ENCODE results near the gene RPL32. TPM values are rescaled to one million over a fixed set of nuclear protein-coding genes. Genes with fewer than 3 reads are reported as not detected.

RPL32 gene
- total and polyA plus RNA-seq, 9 of the 15 experiments (the other 6 are each of a cell fraction or from before 2014, with no cell fraction given), result 2,738 to 6,200 (median 4,286) TPM

GRCh38 chr3:12825156-12825555 lies 16.2 kb downstream of the RPL32 start:
- DNase-seq (ENCODE audit: extremely low read depth in 1 of 4, low spot score in 3 of 4), result no peak
- POLR2A ChIA-PET, result interaction anchor here (0.9 to 2.7 kb wide), 5 partner anchors 8 to 53 kb away, joined by 3 to 12 read pairs (median 5); partner anchors contain the start of gene RPL32
- Histone ChIP-seq H4K20me1 (replicated peaks; ENCODE audit: control insufficient read depth, insufficient read depth, low read length) (no peaks in the 10 kb centered on the region), H3K4me2 (ENCODE audit: insufficient read depth, low read length) (no peak overlapping the region), H3K9ac (ENCODE audit: insufficient read depth in 1 of 2, low read depth in 2 of 2, low read length in 2 of 2) (peak overlapping the region in 1 of 2 experiments; percentile 49; a peak in 2 of 4 replicates), H3K4me3 (no peak overlapping the region), H3K27ac (ENCODE audit: extremely low read depth, low read depth, low read length) (no peak overlapping the region), H3K79me2 (ENCODE audit: control insufficient read depth, insufficient read depth, low read length) (no peaks in the 10 kb centered on the region), H3K9me1 (ENCODE audit: control insufficient read depth, insufficient read depth, low read length) (no peaks in the 10 kb centered on the region), H3K27me3 (ENCODE audit: control insufficient read depth in 2 of 2, insufficient read depth in 2 of 2, low read length in 2 of 2) (no peaks in the 10 kb centered on the region), H2AFZ (ENCODE audit: low read depth, low read length) (no peak overlapping the region), H3K4me1 (replicated peaks in 1 of 2; ENCODE audit: control insufficient read depth in 2 of 2, insufficient read depth in 2 of 2, low read length in 2 of 2) (peaks cover 0 to 2% of the 10 kb centered on the region in 2 experiments; a peak in 1 of 5 replicates), H3K36me3 (ENCODE audit: control insufficient read depth, insufficient read depth, low read length) (peaks cover 25% of the 10 kb centered on the region; the same call in 2 of the 3 replicates), H3K9me3 (replicated peaks; ENCODE audit: control insufficient read depth, insufficient read depth, low read depth, low read length) (no peaks in the 10 kb centered on the region)
- in situ Hi-C loops (cut with MboI), result no loop called here
- no peak for FAIRE-seq
- no peak for TF ChIP-seq MTA1 (IDR thresholded peaks at IDR 0.05; ENCODE audit: borderline replicate concordance)
- peak; percentile 29; the same call in 1 of the 2 replicates for TF ChIP-seq ESRRA (IDR thresholded peaks at IDR 0.05; ENCODE audit: borderline replicate concordance, low read depth)
- TF ChIP-seq ZNF121 (CRISPR knock-in tag; conservative IDR thresholded peaks at IDR 0.05), result 0 out of 2 replicates have a peak, but pooled peaks have one; percentile 10
- no peak for TF ChIP-seq MXD1 (CRISPR knock-in tag; IDR thresholded peaks at IDR 0.05; ENCODE audit: borderline replicate concordance, poor library complexity, severe bottlenecking)
- TF ChIP-seq ARHGAP35 (IDR thresholded peaks at IDR 0.05; ENCODE audit: partially characterized antibody), result no peak
- TF ChIP-seq SIX5 (IDR thresholded peaks at IDR 0.05; ENCODE audit: borderline replicate concordance in 1 of 2, insufficient read depth in 1 of 2, low read depth in 1 of 2, low read length in 2 of 2), result no peak
- no peak for TF ChIP-seq POLR3G (IDR thresholded peaks at IDR 0.05; ENCODE audit: extremely low read depth, insufficient read length, insufficient replicate concordance)
- TF ChIP-seq USF1 (CRISPR knock-in tag; IDR thresholded peaks at IDR 0.05), result peak; percentile 15; the same call in 1 of the 2 replicates
- TF ChIP-seq XRCC4 (IDR thresholded peaks at IDR 0.05; ENCODE audit: extremely low read depth, insufficient read depth, insufficient read length), result no peak
- TF ChIP-seq ATF6 (CRISPR knock-in tag; IDR thresholded peaks at IDR 0.05), result no peak
- TF ChIP-seq FOSL1 (tag; conservative IDR thresholded peaks at IDR 0.05), result no peak
- no peak for TF ChIP-seq CEBPG (CRISPR knock-in tag; IDR thresholded peaks at IDR 0.05)
- no peak for TF ChIP-seq CEBPG (tag; conservative IDR thresholded peaks at IDR 0.05 in 1 of 2, IDR thresholded peaks at IDR 0.05 in 1 of 2)
- CTCF ChIA-PET (ENCODE audit: low intra/inter-chr PET ratio), result no interaction called here
- ATAC-seq, result no peak
- WGBS (ENCODE audit: insufficient coverage, low coverage, missing lambda C conversion rate), result 71% methylated on average over 8 of the region's 8 CpGs
- intact Hi-C loops (cut with micrococcal nuclease), result no loop called here
- no TSS peak for BruUV-seq (replicated peaks)
